ENCODE measurements around the gene GGA3.

- no peak for TF ChIP-seq CTCF (conservative IDR thresholded peaks at IDR 0.05)
- TF ChIP-seq EZH2 (IDR thresholded peaks at IDR 0.05; ENCODE audit: low read depth) = no peak
Measured at GRCh38 chr17:75295201-75296158, 34.1 kb upstream of the GGA3 start.
